Mucosa of descending colon (tissue), 3 donors: Measurements from ENCODE around the gene RIMKLB. TPM values are rescaled to one million over a fixed set of nuclear protein-coding genes. Genes with fewer than 3 reads are reported as not detected.
"Not testable (repeated sequence)": the region's sequence is repeated elsewhere in the genome, so short reads cannot be mapped to it uniquely, and the experiment has no call there.

ENCODE experiments used
- ATAC-seq: fragments of 200-7000 bp; cut with Tn5 transposase; one replicate; pipeline ENCODE4 v1.9.1; 2020; ENCODE audit warnings: mild to moderate bottlenecking, moderate library complexity
- DNase-seq, 3 donors: peaks; one replicate each; pipeline ENCODE4 v3.0.0-alpha.2; 2020
- H3K36me3 ChIP-seq: fragments of 200-600 bp; one replicate; pipeline ENCODE4 v1.8.0; 2021; ENCODE audit warnings: low read depth, mild to moderate bottlenecking
- H3K4me1 ChIP-seq: fragments of 200-600 bp; one replicate; pipeline ENCODE4 v1.8.0; 2021; ENCODE audit warnings: low read depth, mild to moderate bottlenecking
- H3K4me3 ChIP-seq: fragments of 200-600 bp; one replicate; pipeline ENCODE4 v1.8.0; 2021; ENCODE audit warnings: mild to moderate bottlenecking
- H3K9me3 ChIP-seq: fragments of 200-600 bp; one replicate; pipeline ENCODE4 v1.8.0; 2021; ENCODE audit warnings: mild to moderate bottlenecking
- CTCF ChIP-seq: fragments of 200-600 bp; IDR thresholded peaks from one replicate; pipeline ENCODE4 v1.8.0; 2022; ENCODE audit warnings: antibody characterized with exemption, mild to moderate bottlenecking
- intact Hi-C, 2 donors: fragments of 100-400 bp; cut with DNase I in 1 of 2; cut with micrococcal nuclease in 1 of 2; formaldehyde crosslinking; loops; one replicate each; pipeline versions ENCODE4 v1.11.0 to v1.11.1; 2022; cut with DNase I, micrococcal nuclease
- total RNA-seq, 3 donors: library from RNA; stranded (reverse); fragmentation: NEBNext Ultra II Directional in 2 of 3; extraction: Animal tissue kit (Norgen Biotek cat#: 25700) in 2 of 3; gene quantifications; one replicate each; pipeline versions ENCODE4 v1.2.1 to v1.2.4, GENCODE V29; 2021 to 2023
- donor health status: DM: no; HTN: no; CAD: no; lungs with moderate emphysema.
- donor health status: DM: no; HTN: no; CAD: no.
- donor health status: DM: no; HTN: yes; CAD: no.

Gene RIMKLB
- total RNA-seq, 3 donors from 2014 or later = 3.7 to 30.9 (median 7.6) TPM

GRCh38 chr12:8817856-8818255 is 120.1 kb downstream of the RIMKLB start:
- Histone ChIP-seq H3K4me3 (no peak overlapping the region), H3K9me3 (no peaks in the 10 kb centered on the region), H3K36me3 (no peaks in the 10 kb centered on the region), H3K4me1 (no peaks in the 10 kb centered on the region)
- TF ChIP-seq CTCF = no peak
- intact Hi-C loops = no loop called here
- ATAC-seq (no peak), DNase-seq (no peak)

DNA sequence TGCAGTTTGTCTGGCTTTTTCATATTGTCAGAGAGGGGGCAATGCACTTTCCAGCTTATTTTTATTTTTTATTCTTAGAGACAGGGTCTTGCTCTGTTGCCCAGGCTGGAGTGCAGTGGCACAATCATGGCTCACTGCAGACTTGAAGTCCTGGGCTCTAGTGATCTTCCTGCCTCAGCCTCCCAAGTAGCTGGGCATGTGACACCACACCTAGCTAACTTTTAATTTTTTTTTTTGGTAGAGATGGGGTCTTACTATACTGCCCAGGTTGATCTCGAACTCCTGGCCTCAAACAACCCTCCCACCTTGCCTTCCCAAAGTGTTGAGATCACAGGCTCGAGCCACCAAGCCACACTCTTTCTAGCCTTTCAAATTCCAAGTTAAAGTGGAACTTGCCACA is 120.7 kb downstream of the RIMKLB start:
- no peak for ATAC-seq
- TF ChIP-seq CTCF = no peak
- no peak for DNase-seq

GRCh38 chr12:8819666-8819980 is 121.8 kb downstream of the RIMKLB start:
- no peak for ATAC-seq

More for the DNA sequence above, 120.7 kb downstream of the RIMKLB start:
- H3K4me1 ChIP-seq = no peaks in the 10 kb centered on the region
- H3K4me3 ChIP-seq = no peak overlapping the region
- H3K36me3 ChIP-seq = no peaks in the 10 kb centered on the region
- H3K9me3 ChIP-seq = no peaks in the 10 kb centered on the region
- intact Hi-C loops = no loop called here

GRCh38 chr12:8820676-8821407 is 123.1 kb downstream of the RIMKLB start:
- H3K4me3 ChIP-seq, H3K9me3 ChIP-seq, H3K4me1 ChIP-seq, DNase-seq, H3K36me3 ChIP-seq, ATAC-seq: not testable (repeated sequence)
- intact Hi-C loops = loop anchor here (5.0 to 10.0 kb wide), 2 partner anchors 136 to 139 kb away; no protein-coding TSS in a partner anchor

More at GRCh38 chr12:8819666-8819980, 121.8 kb downstream of the RIMKLB start:
- TF ChIP-seq CTCF = no peak
- H3K36me3 ChIP-seq = no peaks in the 10 kb centered on the region
- no peak overlapping the region for H3K4me3 ChIP-seq
- no peaks in the 10 kb centered on the region for H3K9me3 ChIP-seq
- DNase-seq = no peak
- H3K4me1 ChIP-seq = no peaks in the 10 kb centered on the region
- intact Hi-C loops = no loop called here

DNA sequence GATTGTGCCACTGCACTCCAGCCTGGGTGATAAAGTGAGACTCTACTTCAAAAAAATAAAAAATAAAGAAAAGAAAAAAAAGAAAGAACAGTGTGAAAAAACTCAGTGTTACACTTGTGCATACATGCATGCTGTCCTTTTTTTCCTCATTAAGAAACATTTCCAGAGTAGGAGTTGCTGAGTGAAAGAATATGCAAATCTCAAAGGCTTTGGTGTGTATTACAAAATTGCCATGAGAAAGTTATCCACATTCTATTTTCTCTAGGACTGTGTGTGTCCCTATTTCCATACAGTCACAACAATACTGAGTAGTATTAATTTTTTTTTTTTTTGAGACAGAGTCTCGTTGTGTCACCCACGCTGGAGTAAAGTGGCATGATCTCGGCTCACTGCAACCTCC is 123.8 kb downstream of the RIMKLB start:
- Histone ChIP-seq H3K4me3 (no peak overlapping the region), H3K4me1 (no peaks in the 10 kb centered on the region), H3K36me3 (no peaks in the 10 kb centered on the region), H3K9me3 (no peaks in the 10 kb centered on the region)
- intact Hi-C loops = loop anchor here (5.0 to 10.0 kb wide), 2 partner anchors 137 to 139 kb away; no protein-coding TSS in a partner anchor
- DNase-seq (no peak), ATAC-seq (no peak)
- no peak for TF ChIP-seq CTCF

DNA sequence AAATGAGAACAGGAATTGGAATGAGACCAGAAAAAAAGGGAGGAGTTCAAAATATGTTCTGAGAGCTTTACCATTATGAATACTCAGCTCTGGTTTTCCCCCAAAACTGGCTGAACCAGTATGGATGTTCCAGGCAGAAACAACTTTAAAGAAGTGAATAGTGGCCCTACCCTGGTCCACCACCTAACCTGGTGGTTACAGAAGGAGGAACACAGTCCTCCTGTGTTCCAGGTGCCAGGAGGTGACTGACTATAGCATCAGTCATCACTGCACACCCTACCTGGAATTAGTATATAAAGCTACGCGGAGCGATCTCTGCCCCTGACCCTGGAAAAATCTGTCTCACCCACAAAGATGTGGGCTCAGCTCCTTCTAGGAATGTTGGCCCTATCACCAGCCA is 124.5 kb downstream of the RIMKLB start, which contains the start of gene A2ML1:
TSS of gene A2ML1 (plus strand) at position 324 of the 400 bp plus-strand sequence. CDS start at position 355, 31 bp downstream.
- ATAC-seq (no peak), DNase-seq (no peak)
- Histone ChIP-seq H3K36me3 (no peaks in the 10 kb centered on the region), H3K4me1 (no peaks in the 10 kb centered on the region), H3K4me3 (no peak within 1 kb of the TSS), H3K9me3 (no peaks in the 10 kb centered on the region)
- intact Hi-C loops = loop anchor here (5.0 to 10.0 kb wide), 2 partner anchors 137 to 140 kb away; no protein-coding TSS in a partner anchor
- no peak for TF ChIP-seq CTCF
